ENCODE measurements around the gene MRM3.
"Not testable (repeated sequence)": the region's sequence is repeated elsewhere in the genome, so short reads cannot be mapped to it uniquely, and the experiment has no call there.

MRM3 gene

DNA sequence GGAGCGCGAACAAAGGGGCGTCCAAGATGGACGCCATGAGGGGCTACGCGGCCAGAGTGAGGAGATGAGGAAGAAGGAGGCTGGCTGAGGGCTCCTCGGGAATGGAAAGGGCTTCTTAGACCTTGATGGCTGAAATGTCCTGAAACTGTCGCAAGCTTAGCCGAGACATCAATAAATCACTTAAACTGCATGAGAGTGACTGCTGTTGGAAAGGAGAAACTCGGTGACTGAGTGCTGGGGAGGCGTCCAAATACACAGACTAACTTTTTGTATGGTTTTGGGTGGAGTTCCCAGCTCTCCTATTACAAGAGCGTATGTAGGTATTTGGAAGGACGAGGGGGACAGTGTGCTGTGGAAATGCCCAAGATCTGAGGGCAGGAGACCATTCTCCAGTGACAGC is 28.7 kb upstream of the MRM3 start:
- no peak for DNase-seq (ENCODE audit: low spot score)
- no peak for FAIRE-seq

DNA sequence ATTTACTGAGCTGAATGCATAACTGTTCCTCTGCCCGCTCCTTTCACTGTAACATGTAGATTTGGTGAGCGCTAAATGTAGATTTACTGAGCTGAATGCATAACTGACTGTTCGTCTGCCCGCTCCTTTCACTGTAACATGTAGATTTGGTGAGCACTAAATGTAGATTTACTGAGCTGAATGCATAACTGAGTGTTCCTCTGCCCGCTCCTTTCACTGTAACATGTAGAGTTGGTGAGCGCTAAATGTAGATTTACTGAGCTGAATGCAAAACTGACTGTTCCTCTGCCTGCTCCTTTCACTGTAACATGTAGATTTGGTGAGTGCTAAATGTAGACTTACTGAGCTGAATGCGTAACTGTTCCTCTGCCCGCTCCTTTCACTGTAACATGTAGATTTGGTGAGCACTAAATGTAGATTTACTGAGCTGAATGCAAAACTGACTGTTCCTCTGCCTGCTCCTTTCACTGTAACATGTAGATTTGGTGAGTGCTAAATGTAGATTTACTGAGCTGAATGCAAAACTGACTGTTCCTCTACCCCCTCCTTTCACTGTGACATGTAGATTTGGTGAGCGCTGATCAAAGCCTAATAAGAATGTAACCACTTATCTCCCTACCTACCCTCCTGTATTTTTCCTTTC is 26.7 kb upstream of the MRM3 start:
- FAIRE-seq; DNase-seq (ENCODE audit: low spot score): not testable (repeated sequence)

DNA sequence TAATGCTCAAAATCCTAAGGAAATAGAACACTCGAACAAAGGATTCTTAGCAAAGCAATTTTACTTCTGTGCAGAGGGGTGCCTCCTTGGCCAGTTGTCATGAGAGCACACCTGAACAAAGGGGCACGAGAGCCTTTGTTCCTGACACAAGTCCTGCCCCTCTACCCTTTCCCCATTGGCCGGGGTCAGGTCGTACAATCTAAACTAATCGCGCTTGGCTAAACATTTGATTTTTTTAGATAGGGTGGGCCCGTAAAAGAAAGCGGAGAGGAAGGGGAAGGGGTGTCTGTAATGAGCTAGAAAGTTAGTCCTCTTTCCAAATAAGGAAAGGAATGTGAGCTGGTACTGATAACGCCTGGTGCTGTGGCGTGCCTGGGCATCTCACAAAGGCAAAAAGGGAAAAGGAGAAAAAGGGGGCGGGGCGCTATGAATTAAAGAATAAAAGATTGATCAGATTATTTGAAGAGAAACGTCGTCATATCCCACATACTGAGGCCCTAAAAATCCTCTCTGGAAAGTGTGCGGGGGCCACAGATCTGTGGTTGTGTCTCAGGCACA is 26.1 kb upstream of the MRM3 start:
- not testable (repeated sequence) for FAIRE-seq; DNase-seq (ENCODE audit: low spot score)

DNA sequence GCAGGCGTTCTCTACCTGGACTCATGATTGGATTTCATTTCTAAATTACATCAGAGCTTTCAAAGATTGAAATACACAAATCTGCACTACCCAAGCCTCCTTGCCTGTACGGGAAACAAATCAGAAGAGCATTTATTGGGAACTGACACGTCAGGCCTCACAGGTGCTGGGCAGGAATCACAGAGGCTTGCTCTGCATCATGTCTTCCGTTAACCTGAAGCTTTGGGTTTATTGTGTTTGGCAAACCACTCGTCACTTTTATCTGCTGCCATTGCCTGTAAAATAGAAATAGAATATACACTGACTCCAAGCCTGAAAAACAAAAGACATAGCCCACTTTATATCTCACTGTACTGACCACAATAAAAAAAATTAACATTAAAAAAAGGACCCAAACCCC is 22.2 kb upstream of the MRM3 start:
- no peak for DNase-seq (ENCODE audit: low spot score)
- no peak for FAIRE-seq

DNA sequence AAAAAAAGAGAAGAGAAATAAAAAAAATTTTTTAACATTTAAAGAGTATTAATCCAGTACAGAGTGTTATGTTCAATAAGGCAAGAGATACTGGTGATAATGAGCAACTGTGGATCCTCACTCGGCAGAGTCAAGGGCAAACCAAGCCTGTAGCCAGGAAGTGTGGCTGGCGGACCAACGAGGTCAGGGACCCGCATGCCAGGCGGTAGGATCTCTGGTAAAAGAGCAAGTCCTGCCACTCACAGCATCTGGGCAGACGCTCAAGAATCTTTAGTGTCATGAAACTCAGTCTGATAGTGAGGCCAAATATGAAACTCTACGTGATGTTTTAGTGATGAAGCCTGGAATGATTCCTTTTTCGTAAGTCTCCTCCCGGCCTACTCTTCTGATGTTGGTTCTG is 21.8 kb upstream of the MRM3 start:
- DNase-seq (ENCODE audit: low spot score) (no peak), FAIRE-seq (no peak)

DNA sequence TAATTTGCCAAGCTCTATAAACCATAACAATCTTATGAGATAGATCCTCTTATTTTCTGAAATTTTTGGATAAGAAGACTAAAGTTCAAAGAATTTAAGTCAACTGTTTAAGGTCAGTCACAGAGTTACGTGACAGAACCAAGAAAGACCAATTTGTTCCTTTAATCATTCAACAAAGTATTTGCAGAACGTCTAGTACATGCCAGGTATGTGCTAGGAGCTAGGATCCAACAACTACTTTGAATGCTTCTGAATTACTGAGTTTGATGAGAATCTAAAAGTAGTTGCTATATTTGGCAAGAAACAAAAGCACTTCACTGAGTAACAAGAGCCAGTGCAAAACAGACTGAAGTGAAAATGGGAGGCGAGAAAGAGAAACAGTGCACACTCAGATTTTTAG is 15.1 kb upstream of the MRM3 start:
- FAIRE-seq, result no peak
- no peak for DNase-seq (ENCODE audit: low spot score)

DNA sequence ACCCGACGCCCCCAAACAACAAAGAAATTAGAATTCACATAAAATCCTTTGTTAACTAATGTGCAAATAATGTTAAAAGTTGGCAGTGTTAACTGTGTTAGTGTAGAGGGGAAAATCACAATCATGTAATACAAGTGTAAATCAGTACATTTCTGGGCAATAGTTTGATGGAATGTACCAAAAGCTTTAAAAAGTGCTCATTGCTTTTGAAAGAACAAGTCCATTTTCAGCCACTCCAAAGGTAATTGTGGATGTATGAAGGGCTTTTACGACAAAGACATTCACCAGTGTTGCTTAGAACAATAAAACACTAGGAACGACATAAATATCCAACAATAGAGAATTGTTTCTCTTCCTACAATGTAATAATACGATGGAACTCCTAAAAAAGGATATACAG is 9.1 kb upstream of the MRM3 start:
- FAIRE-seq (no peak), DNase-seq (ENCODE audit: low spot score) (no peak)

DNA sequence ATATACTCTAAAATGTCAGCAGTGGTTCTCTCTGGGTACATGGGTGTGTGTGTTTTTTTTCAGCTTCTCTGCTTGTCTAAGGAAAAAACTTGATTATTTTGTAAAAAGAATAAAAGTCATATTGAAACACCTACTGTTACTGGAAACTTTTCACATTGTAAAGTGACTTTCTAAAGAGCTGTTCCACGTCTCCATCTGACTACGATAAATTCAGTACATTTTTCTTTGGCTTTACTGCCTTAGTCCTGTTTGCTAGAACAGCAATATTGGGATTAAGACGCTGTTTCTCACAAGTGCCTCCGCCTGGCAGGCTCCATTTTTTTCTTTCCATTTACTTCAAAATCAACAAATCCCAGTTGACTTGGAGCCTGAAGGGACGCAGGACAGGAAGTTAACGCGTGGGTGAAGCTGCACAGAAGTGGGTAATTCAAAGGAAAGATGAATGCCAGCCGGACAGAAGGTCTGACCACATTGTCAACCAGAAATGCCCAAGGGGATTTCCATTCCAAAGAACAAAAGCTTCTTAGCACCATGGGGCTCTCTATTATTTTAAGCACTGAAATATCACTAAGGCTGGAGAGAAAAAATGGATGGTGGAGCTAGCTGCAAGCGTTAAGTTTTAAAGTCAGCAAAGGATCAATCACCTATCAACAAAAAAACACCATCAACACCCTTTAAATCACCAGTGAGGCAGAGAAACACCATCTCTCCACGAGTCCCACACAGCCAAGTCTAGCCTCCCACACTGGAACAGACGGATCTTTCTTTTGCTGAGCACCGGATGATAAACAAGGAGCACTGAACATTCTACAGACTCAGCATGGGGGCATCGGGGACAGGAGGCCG is 8.5 kb upstream of the MRM3 start:
- DNase-seq (ENCODE audit: low spot score) (no peak), FAIRE-seq (no peak)

DNA sequence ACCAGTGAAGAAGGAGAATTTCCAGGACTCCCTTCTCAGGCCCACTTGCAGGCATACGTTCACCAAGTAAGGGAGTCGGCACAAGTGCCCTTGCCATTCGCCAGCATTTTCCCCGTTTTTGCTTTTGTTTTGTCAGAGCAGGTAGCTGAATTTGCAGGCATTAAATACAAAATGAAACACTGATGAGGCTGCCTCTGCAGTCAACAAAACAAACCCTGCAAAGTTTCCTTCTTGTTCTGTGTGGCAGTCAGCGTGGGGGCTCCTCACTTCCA is 7.9 kb upstream of the MRM3 start:
- no peak for DNase-seq (ENCODE audit: low spot score)
- no peak for FAIRE-seq

DNA sequence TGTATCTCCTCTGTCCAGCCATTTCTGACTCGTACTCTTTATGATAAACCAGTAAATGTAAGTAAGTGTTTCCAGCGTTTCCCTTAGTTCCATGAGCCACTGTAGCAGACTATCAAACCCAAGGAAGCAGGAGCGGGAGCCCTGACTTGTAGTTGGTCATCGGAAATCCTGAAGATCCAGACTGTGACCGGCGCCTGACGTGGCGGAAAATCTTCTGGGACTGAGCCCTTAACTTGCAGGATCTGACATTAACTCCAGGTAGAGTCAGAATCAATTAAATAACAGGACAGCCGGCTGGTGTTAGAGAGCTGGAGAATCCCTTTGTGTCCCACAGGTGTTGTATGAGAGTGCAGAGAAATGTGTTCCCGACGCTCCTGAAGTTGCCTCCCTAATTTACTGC is 4.1 kb upstream of the MRM3 start:
- FAIRE-seq (no peak), DNase-seq (ENCODE audit: low spot score) (no peak)

DNA sequence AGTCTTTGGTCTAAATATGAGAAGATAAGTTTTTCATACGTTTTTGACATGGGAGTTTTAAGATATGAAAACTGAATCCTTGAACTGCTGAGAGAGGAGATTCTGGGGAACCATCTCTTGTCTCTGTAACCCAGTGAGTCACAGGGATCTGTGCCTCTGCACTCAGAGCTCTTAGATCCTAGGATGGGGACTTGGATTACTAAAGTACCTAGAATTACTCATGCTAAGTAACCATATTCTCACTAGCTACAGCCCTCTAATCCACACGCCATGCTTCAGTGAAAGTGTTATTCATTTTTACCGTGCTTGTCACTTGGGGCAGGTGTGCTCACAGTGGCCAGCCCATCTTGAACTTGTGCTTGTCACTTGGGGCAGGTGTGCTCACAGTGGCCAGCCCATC is 2.0 kb downstream of the MRM3 start:
- DNase-seq (ENCODE audit: low spot score), result no peak
- FAIRE-seq, result no peak

DNA sequence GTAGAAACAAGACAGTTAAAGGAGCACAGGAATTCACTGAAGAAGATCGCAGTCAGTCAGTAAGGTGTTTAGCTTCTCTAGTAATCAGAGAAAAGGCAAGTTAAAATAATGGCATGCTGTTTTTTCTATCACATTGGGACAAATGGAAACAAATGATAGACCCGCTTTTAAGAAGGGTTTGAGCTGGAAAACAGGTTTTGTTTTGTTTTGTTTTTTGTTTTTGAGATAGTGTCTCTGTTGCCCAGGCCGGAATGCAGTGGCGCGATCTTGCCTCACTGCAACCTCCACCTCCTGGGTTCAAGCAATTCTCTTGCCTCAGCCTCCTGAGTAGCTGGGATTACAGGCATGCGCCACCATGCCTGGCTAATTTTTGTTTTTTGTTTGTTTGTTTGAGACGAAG is 3.7 kb downstream of the MRM3 start:
- not testable (repeated sequence) for DNase-seq (ENCODE audit: low spot score); FAIRE-seq

DNA sequence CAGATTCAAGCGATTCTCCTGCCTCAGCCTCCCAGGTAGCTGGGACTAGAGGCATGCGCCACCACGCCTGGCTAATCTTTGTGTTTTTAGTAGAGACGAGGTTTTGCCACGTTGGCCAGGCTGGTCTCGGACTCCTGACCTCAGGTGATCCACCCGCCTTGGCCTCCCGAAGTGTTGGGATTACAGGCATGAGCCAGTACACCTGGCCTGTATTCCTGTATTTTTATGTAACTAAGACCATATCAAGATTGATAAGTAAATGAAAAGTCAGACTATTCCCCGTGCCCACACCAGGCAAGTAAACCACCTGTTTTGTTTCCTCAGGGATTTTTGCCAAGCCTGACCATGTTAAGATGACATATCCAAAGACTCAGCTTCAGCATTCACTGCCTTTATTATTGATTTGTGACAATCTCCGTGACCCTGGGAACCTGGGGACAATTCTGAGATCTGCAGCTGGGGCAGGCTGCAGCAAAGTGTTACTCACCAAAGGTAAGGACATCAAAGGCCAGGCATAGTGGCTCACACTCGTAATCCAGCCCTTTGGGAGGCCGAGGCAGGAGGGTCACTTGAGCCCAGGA is 5.6 kb downstream of the MRM3 start:
- FAIRE-seq (no peak), DNase-seq (ENCODE audit: low spot score) (no peak)

DNA sequence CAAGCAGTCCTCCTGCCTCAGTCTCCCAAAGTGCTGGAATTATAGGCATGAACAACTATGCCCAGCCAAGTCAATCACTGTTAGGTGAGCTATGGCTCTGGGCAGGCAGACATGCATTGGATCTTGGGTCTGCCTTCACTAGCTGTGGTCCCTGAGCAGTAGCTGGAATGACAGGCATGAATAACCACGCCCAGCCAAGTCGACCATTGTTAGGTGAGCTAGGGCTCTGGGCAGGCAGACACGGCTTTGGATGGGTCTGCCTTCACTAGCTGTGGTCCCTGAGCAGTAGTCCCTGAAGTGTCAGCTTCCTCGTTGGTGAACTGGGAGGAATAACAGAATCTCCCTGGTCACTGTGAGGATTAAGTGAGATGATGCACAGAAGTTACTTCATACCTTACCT is 6.4 kb downstream of the MRM3 start:
- no peak for FAIRE-seq
- no peak for DNase-seq (ENCODE audit: low spot score)

DNA sequence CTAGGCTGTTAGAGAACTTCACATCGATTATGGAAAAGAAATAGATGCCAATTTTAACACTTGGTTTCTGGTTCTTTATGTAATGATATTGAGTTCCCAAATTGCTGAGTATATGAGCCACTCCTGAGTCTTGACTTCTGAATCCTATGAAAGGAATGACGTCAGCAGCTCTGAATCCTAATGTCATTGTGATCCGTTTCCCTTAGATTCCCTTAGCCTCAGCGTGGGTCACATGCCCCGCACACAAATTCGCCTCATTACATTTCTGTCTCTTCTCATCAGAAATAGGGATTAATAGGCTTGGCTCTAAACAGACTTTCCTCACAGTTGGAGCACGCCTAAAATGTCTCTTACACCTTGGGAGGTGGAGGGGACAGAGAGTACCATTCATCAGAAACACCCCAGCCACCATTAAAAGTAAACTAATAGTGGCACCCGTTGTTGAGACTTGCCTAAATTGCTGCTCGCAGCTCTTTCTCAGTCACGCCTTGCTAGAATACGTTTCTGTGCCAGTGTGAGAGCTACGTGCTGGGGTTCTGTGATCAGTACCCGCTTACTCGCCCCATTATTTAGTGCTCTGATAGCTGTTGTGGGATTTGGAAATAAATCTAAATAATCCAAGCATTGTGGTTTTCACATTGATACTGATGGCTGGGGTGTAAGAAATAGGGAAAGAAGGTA is 7.1 kb downstream of the MRM3 start:
- DNase-seq (ENCODE audit: low spot score), result no peak
- no peak for FAIRE-seq

DNA sequence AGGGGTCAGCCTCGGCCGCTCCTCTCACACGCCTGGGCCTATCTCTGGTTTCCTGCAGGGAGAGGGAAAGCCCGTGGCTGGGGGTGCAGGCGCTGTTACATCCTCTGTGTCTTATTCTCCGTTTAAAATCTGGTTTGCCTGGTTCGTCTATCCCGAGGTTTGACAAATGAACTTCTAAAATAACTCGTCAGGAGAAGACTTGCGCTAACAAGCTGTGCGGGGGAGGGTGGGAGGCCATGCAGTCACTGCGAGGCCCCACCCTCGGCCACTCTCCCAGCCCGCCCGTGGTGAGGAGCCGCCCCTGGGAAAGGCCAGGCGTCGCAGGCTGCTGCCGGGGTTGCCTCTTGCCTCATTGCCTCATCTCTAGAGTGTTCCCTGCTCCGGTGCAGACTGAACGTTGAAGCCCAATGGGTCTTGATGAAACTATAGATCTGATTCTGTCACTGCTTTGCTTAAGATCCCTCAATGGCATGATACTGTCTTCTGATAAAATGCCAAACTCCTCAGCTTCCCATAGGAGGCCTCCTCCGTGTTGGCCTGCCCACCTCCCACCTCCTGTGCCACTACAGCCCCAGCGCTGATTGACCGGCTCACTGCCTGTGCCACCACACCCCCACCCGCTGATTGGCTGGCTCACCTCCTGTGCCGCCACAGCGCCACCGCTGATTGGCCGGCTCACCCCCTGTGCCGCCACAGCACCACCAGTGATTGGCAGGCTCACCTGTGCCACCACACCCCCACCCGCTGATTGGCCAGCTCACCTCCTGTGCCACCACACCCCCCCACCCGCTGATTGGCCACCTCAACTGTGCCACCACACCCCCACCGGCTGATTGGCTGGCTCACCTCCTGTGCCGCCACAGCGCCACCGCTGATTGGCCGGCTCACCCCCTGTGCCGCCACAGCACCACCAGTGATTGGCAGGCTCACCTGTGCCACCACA is 8.0 kb downstream of the MRM3 start:
- DNase-seq (ENCODE audit: low spot score); FAIRE-seq: not testable (repeated sequence)

DNA sequence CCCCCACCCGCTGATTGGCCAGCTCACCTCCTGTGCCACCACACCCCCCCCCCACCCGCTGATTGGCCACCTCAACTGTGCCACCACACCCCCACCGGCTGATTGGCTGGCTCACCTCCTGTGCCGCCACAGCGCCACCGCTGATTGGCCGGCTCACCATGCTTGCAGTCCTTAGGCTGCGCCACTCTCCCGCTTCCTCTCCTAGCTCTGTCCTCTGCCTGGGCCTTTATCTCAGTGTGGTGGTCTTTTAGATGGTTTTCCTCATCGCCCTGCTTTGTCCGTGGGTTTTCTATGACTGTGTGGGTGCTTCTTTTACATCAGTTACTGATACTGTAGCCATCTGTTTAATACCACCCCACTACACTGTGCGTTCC is 8.7 kb downstream of the MRM3 start:
- FAIRE-seq; DNase-seq (ENCODE audit: low spot score): not testable (repeated sequence)

DNA sequence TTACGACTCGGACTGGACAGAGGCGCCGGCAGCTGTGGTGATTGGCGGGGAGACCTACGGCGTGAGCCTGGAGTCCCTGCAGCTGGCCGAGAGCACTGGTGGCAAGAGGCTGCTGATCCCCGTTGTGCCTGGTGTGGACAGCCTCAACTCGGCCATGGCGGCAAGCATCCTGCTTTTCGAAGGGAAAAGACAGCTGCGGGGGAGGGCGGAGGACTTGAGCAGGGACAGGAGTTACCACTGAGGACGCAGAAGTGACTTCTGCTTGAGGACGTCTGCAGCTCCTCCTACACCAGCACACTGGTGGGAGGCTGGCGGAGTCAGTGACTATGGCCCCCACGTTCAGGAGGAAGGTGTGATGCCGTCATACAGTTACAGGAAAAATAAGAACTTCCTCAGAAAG is 9.7 kb downstream of the MRM3 start:
- DNase-seq (ENCODE audit: low spot score) (no peak), FAIRE-seq (no peak)

DNA sequence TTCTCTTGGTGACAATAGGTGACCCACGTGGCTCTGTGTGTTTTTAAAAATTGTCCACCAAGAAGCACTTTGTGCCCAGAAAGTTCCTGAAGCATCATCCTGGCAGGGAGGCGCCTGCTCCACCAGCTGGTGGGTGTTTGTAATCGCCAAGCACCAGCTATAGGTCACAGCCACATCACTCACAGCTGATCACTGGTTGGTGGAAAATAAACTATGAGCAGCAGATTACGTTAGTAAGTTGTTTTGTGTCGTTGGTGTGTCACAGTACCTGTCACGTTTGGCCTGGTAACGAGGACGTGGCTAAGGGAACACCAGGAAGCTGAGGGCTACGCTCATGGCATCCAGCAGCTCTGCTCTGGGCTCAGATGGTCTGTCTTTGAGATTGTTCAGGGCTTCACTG is 10.1 kb downstream of the MRM3 start:
- DNase-seq (ENCODE audit: low spot score), result no peak

DNA sequence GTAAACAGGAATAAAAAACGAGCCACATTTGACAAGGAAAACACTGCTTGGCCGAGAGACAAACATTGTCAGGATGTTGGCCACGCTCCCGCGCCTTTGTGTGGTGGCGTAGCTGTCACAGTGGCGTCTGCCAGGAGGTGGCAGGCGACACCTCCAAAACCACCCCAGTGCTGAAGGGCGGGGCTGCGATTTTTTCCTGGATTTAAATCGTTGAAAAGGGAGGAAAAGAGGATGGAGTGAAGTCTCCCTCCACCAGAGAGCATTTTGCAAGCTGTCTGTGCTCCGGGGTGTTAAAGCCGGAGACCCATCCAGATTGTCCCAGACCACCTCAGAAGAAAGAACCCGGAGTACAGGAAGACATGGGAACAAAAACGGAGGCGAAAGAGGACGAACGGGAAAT is 12.7 kb downstream of the MRM3 start:
- no peak for DNase-seq (ENCODE audit: low spot score)
- FAIRE-seq, result no peak

More for the DNA sequence above, 10.1 kb downstream of the MRM3 start:
- no peak for FAIRE-seq

DNA sequence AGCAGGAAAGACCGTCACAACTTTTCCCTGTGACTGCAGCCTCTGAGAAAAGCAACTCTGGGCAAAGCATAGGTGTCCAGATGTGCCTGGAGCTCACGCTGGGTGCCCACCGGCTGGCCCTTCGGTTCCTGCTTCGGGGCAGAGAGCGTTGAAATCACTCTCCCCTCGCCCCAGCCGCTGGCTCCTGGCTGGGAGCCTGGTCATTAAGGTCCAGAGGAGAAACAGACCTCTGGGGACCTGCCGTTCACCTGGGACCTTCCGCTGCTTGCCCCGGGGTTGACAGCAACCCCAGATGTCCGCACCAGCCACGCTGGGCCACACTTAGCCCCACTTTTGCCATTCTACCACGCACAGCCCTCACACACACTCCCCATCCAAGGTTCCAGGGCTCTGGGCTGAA is 13.1 kb downstream of the MRM3 start:
- no peak for FAIRE-seq
- DNase-seq (ENCODE audit: low spot score), result no peak
